ENCODE data around the gene ZNF846.
"Not testable (repeated sequence)": the region's sequence is repeated elsewhere in the genome, so short reads cannot be mapped to it uniquely, and the experiment has no call there.

Gene ZNF846

GRCh38 chr19:9792206-9793070 is 23.9 kb upstream of the ZNF846 start (continued):
- TF ChIP-seq ZNF274 (IDR thresholded peaks at IDR 0.05; ENCODE audit: low read length) (no peak), ZNF274 (tag by site-specific recombination; IDR thresholded peaks at IDR 0.05; ENCODE audit: borderline replicate concordance) (no peak), MEIS1 (CRISPR knock-in tag; IDR thresholded peaks at IDR 0.05; ENCODE audit: borderline replicate concordance) (no peak)

DNA sequence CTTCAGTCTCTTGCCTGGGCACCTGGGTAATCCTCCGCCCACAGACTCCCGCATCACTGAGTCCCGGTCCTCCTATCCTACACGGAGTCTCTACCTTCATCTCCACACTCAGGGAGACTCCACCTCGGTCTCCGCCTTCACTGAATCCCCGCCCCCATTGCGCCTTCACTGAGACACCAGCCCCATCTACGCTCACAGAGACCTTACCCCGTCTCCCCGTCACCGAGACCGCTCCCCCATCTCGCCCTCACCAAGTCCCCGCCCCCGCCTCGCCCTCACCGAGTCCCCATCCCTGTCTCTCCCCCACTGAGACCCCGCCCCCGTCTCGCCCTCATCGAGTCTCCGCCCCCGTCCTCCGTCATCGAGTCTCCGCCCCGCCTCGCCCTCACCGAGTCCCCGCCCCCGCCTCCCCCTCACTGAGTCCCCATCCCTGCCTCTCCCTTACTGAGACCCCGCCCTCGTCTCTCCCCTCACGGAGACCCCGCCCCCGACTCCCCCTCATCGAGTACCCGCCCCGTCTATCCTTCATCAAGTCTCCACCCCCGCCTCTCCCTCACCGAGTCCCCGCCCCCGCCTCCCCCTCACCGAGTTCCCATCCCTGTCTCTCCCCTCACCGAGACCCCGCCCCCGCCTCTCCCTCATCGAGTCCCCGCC is 23.1 kb upstream of the ZNF846 start:
- Histone ChIP-seq H3K9me3 (ENCODE audit: control insufficient read depth, insufficient read depth, low read depth, low read length) (no peaks in the 10 kb centered on the region), H3K27ac (ENCODE audit: extremely low read depth, low read depth, low read length) (no peak overlapping the region), H3K36me3 (ENCODE audit: control insufficient read depth in 2 of 2, insufficient read depth in 1 of 2, low read length in 2 of 2) (no peaks in the 10 kb centered on the region), H3K4me3 (ENCODE audit: low read depth, low read length) (peak overlapping the region; percentile 56), H3K4me1 (ENCODE audit: control insufficient read depth, insufficient read depth, low read length) (no peaks in the 10 kb centered on the region)
- peak; percentile 55 for TF ChIP-seq KLF9 (tag by site-specific recombination; IDR thresholded peaks at IDR 0.05; ENCODE audit: low read depth)
- no peak for TF ChIP-seq HIC1 (tag by site-specific recombination; IDR thresholded peaks at IDR 0.05)
- no peak for TF ChIP-seq ZSCAN16 (tag by site-specific recombination; IDR thresholded peaks at IDR 0.05)
- TF ChIP-seq, protein P1, sequence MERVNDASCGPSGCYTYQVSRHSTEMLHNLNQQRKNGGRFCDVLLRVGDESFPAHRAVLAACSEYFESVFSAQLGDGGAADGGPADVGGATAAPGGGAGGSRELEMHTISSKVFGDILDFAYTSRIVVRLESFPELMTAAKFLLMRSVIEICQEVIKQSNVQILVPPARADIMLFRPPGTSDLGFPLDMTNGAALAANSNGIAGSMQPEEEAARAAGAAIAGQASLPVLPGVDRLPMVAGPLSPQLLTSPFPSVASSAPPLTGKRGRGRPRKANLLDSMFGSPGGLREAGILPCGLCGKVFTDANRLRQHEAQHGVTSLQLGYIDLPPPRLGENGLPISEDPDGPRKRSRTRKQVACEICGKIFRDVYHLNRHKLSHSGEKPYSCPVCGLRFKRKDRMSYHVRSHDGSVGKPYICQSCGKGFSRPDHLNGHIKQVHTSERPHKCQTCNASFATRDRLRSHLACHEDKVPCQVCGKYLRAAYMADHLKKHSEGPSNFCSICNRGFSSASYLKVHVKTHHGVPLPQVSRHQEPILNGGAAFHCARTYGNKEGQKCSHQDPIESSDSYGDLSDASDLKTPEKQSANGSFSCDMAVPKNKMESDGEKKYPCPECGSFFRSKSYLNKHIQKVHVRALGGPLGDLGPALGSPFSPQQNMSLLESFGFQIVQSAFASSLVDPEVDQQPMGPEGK (tag by site-specific recombination; IDR thresholded peaks at IDR 0.05), result peak; percentile 9; the same call in 1 of the 2 replicates
- TF ChIP-seq SP2 (tag by site-specific recombination; IDR thresholded peaks at IDR 0.05), result peak; percentile 54
- peak; percentile 17 for TF ChIP-seq ZBTB26 (tag by site-specific recombination; optimal IDR thresholded peaks at IDR 0.05)
- TF ChIP-seq GLIS1 (tag by site-specific recombination; IDR thresholded peaks at IDR 0.05), result peak; percentile 44; the same call in 1 of the 2 replicates
- peak; percentile 10; the same call in 1 of the 2 replicates for TF ChIP-seq KLF1 (tag by site-specific recombination; IDR thresholded peaks at IDR 0.05)
- TF ChIP-seq, protein P2, sequence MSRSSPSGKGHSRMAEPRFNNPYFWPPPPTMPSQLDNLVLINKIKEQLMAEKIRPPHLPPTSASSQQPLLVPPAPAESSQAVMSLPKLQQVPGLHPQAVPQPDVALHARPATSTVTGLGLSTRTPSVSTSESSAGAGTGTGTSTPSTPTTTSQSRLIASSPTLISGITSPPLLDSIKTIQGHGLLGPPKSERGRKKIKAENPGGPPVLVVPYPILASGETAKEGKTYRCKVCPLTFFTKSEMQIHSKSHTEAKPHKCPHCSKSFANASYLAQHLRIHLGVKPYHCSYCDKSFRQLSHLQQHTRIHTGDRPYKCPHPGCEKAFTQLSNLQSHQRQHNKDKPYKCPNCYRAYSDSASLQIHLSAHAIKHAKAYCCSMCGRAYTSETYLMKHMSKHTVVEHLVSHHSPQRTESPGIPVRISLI (tag by site-specific recombination; IDR thresholded peaks at IDR 0.05), result no peak
- no peak for TF ChIP-seq ZNF416 (tag by site-specific recombination; IDR thresholded peaks at IDR 0.05)
- no peak for TF ChIP-seq SCRT1 (tag by site-specific recombination; IDR thresholded peaks at IDR 0.05; ENCODE audit: borderline replicate concordance)
- TF ChIP-seq ZNF596 (tag by site-specific recombination; IDR thresholded peaks at IDR 0.05), result no peak
- peak; percentile 79 for TF ChIP-seq ZFHX2 (tag by site-specific recombination; conservative IDR thresholded peaks at IDR 0.05)
- peak; percentile 45 for TF ChIP-seq KLF8 (tag by site-specific recombination; IDR thresholded peaks at IDR 0.05)
- TF ChIP-seq, protein P3, sequence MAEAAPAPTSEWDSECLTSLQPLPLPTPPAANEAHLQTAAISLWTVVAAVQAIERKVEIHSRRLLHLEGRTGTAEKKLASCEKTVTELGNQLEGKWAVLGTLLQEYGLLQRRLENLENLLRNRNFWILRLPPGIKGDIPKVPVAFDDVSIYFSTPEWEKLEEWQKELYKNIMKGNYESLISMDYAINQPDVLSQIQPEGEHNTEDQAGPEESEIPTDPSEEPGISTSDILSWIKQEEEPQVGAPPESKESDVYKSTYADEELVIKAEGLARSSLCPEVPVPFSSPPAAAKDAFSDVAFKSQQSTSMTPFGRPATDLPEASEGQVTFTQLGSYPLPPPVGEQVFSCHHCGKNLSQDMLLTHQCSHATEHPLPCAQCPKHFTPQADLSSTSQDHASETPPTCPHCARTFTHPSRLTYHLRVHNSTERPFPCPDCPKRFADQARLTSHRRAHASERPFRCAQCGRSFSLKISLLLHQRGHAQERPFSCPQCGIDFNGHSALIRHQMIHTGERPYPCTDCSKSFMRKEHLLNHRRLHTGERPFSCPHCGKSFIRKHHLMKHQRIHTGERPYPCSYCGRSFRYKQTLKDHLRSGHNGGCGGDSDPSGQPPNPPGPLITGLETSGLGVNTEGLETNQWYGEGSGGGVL (tag by site-specific recombination; IDR thresholded peaks at IDR 0.05), result peak; percentile 89
- TF ChIP-seq EGR2 (tag by site-specific recombination; IDR thresholded peaks at IDR 0.05; ENCODE audit: low read depth), result 0 out of 2 replicates have a peak, but pooled peaks have one; percentile 67
- TF ChIP-seq SP3 (tag by site-specific recombination; IDR thresholded peaks at IDR 0.05), result peak; percentile 68
- TF ChIP-seq ZNF311 (tag by site-specific recombination; IDR thresholded peaks at IDR 0.05; ENCODE audit: borderline replicate concordance), result no peak
- POLR2A ChIA-PET, result no interaction called here
- CTCF ChIA-PET, result interaction anchor here (0.6 kb wide), 3 partner anchors 167 to 458 kb away, joined by 3 to 5 read pairs (median 3); no protein-coding TSS in a partner anchor

DNA sequence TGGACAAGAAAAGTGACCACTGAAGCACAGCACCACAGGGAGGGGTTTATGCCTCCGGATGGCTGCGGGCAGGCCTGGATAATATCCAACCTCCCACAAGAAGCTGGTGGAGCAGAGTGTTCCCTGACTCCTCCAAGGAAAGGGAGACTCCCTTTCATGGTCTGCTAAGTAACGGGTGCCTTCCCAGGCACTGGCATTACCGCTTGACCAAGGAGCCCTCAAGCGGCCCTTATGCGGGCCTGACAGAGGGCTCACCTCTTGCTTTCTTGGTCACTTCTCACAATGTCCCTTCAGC is 22.5 kb upstream of the ZNF846 start:
- H3K36me3 ChIP-seq (ENCODE audit: control insufficient read depth in 2 of 2, insufficient read depth in 1 of 2, low read length in 2 of 2); H3K4me3 ChIP-seq (ENCODE audit: low read depth, low read length); H3K9me3 ChIP-seq (ENCODE audit: control insufficient read depth, insufficient read depth, low read depth, low read length); H3K4me1 ChIP-seq (ENCODE audit: control insufficient read depth, insufficient read depth, low read length); H3K27ac ChIP-seq (ENCODE audit: extremely low read depth, low read depth, low read length); POLR2A ChIA-PET: not testable (repeated sequence)
- CTCF ChIA-PET, result interaction anchor here (0.6 kb wide), 3 partner anchors 166 to 459 kb away, joined by 3 to 5 read pairs (median 3); no protein-coding TSS in a partner anchor
